Testis (tissue), 2 donors: ENCODE data around the gene DPF3.

ENCODE experiments used
- POLR2A ChIP-seq: fragments of 450-650 bp; IDR thresholded peaks from one replicate; pipeline ENCODE4 v1.6.1; 2017; ENCODE audit warnings: antibody characterized with exemption, mild to moderate bottlenecking, moderate library complexity
- TF ChIP-seq, protein P1 (sequence below), 3 experiments: fragments of 450-650 bp in 2 of 3; fragments of 200-600 bp in 1 of 3; sonication (generic) in 1 of 3; IDR thresholded peaks; one replicate each; pipeline ENCODE4 v1.5.1; 2016 to 2019; ENCODE audit warnings: antibody characterized with exemption in 3 of 3, mild to moderate bottlenecking in 2 of 3, moderate library complexity in 1 of 3

DNA sequence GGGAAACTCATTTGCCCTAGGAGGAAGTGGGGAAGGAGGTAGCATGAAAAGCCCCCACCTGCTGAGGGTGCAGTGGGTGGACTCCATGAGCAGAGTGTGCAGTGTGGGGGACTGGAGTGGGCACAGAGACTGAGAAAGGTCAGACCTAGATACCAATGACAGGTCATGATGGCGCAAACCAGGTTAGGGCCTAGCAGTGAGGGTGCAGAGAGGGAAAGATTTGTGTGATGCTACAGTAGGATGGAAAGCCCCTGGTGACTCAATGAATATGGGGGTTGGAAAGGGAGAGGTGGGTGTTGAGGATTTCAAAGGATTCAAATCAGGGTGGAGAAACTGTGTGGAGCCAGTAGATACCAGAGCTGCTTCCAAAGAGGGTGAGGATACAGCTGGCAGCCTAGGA lies 319.2 kb downstream of the DPF3 start:
- TF ChIP-seq, protein P1, sequence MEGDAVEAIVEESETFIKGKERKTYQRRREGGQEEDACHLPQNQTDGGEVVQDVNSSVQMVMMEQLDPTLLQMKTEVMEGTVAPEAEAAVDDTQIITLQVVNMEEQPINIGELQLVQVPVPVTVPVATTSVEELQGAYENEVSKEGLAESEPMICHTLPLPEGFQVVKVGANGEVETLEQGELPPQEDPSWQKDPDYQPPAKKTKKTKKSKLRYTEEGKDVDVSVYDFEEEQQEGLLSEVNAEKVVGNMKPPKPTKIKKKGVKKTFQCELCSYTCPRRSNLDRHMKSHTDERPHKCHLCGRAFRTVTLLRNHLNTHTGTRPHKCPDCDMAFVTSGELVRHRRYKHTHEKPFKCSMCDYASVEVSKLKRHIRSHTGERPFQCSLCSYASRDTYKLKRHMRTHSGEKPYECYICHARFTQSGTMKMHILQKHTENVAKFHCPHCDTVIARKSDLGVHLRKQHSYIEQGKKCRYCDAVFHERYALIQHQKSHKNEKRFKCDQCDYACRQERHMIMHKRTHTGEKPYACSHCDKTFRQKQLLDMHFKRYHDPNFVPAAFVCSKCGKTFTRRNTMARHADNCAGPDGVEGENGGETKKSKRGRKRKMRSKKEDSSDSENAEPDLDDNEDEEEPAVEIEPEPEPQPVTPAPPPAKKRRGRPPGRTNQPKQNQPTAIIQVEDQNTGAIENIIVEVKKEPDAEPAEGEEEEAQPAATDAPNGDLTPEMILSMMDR (IDR thresholded peaks at IDR 0.05), result no peak
- TF ChIP-seq POLR2A, result no peak
